GM19193 (cell line): ENCODE results near the gene TARS3.

Source experiments
- POLR2A ChIP-seq: IDR thresholded peaks from 4 replicates; pipeline ENCODE4 v1.6.1; 2011; ENCODE audit not compliant: insufficient read depth, insufficient read length; ENCODE audit errors: extremely low read depth

TARS3 gene

GRCh38 chr15:101707983-101708382, 16.3 kb downstream of the TARS3 start:
- TF ChIP-seq POLR2A, result no peak

DNA sequence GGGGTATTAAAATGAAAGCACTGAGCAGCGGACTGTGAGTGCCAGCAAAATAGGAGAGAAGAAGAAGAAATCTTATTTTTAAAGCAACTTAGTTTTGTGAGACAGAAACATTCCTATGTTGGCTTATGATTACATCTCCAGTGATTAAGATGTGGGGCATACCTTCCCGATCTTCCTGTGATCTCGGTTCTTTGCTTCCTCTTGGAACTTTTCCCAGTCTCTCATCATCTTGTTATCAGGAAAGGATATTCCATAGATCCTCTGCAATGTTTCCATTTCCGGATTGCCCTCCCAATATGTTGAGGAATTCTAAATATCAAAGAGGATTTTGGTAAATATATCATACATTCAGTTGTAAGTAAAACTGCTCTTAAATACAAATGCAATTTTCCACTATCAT, 22.2 kb downstream of the TARS3 start:
- TF ChIP-seq POLR2A, result no peak

- TF ChIP-seq POLR2A, result no peak
Measured at GRCh38 chr15:101698314-101698713, 26.0 kb downstream of the TARS3 start.

DNA sequence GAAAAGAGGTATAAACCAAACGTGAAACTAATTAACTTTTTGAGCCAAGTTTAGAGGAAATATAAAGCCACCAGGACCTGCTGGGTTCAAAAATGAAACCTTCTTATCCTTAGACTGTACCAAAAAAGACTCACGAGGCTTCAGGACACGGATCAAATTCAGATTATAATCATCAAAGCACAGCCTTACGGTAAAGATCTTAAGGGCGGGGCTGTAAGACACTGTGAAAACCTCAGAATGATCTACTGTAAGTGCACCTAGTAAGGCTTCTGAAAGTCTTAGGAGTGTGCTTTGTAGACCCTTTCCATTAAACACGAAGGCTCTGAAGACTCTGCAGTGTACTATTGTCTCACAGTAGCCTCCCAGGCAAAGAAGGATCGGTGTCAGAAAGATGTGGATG, 26.8 kb downstream of the TARS3 start:
- no peak for TF ChIP-seq POLR2A

- no peak for TF ChIP-seq POLR2A
Measured at GRCh38 chr15:101696829-101697228, 27.4 kb downstream of the TARS3 start.

DNA sequence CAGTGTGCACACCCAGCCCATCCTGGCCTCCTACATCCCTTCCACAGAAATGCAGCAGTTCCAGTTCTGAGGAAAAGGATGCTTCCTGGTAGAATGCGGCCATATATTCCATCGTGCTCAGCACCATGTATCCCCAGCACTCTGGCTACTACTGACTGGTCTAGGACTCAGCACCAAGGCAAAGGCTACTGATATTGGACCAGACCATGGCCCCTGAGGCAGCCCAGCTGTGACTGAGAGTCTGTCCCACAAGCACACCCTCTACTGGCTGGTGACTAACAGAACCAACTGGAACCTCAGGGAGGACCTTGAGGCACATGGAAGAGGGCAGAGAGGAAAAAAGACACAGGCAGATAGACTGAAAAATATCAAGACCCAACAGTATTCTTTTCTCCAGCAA, 30.0 kb downstream of the TARS3 start:
- no peak for TF ChIP-seq POLR2A

DNA sequence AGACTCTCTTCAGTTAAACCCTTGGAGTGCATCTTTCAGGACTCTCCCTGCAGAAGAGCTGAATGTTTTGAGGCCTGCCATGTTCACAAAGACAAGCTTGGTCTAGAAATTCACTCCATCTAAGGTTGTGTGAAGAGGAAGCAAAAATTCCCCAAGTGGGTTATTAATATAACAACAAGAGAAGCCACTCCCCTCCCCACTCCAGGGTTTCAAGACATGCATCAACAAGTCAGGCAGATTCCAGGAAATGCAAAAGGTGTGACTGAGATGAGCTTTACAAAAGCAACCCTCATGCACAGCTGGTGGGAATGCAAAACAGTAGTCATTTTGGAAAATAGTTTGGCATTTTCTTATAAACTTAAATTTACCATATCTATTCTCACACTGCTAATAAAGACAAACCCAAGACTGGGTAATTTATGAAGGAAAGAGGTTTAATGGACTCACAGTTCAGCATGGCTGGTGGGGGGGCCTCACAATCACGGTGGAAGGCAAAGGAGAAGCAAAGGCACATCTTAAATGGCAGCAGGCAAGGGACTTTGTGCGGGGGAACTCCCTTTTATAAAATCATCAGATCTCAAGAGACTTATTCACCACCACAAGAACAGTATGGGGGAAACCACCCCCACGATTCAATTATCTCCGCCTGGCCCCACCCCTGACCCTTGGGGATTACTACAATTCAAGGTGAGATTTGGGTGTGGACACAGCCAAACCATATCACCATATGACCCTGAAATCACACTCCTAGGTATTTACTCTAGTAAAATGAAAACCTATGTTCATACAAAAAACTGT, 31.3 kb downstream of the TARS3 start:
- no peak for TF ChIP-seq POLR2A

DNA sequence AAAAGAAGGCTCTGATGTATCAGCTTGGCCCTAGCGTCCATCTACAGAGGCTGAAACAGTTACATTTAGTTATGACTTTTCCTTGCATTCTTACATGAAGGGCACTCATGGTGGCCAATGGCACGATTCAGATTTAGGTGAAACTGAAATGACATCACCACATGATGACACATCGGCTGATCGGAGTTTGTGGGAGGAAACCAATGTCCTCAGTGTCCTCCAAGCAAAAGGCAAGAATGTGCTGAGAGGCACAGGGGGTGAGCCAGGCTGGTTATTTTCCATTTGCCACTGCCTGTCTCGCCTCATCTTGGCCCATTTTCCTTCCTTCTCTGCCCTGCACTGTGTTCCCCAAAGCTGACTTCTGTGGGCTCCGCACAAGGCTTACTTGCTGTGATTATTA, 34.4 kb downstream of the TARS3 start:
- TF ChIP-seq POLR2A, result no peak

GRCh38 chr15:101686718-101687117, 37.6 kb downstream of the TARS3 start:
- TF ChIP-seq POLR2A, result no peak

GRCh38 chr15:101684877-101685276, 39.4 kb downstream of the TARS3 start:
- no peak for TF ChIP-seq POLR2A

DNA sequence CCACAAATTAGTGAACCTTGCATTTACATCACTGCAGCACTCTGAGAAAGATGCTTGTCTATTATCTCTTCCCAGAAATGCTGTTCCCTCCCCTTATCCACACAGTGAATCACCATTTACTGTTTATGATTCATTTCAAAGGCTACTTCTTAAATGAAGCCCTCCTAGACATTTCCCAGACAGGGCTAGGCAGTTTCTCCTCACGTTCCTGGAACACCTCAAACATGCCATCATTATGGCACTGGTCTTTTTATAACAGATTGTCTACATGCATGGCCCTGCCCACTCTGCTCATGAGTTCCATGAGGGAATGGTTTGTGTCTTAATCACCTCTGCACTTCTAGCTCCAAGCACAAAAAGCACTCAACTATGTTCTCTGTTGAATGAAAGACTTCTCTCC, 39.9 kb downstream of the TARS3 start:
- TF ChIP-seq POLR2A, result no peak

- no peak for TF ChIP-seq POLR2A
Measured at GRCh38 chr15:101679806-101680205, 44.5 kb downstream of the TARS3 start.

DNA sequence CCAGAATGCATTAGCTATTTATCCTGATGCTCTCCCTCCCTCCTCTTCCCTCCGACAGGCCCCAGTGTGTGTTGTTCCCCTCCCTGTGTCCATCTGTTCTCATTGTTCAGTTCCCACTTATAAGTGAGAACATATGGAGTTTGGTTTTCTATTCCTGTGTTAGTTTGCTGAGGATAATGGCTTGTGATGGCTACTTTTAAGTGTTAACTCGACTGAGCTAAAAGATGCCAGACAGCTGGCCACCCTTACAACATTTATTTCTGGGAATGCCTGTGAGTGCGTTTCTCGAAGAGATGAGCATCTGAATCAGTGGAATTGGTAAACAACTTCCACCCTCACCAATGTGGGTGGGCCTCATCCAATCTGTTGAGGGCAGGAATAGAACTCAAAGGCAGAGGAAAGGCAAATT, 47.3 kb downstream of the TARS3 start:
- no peak for TF ChIP-seq POLR2A

- no peak for TF ChIP-seq POLR2A
Measured at GRCh38 chr15:101675796-101676582, 48.3 kb downstream of the TARS3 start.

GRCh38 chr15:101675015-101675414, 49.3 kb downstream of the TARS3 start:
- no peak for TF ChIP-seq POLR2A

GRCh38 chr15:101672298-101672697, 52.0 kb downstream of the TARS3 start:
- TF ChIP-seq POLR2A, result no peak
